Measurements from ENCODE around the gene REN. TPM values are rescaled to one million over a fixed set of nuclear protein-coding genes. Genes with fewer than 3 reads are reported as not detected.

The REN gene
- total RNA-seq, 1 donor from 2014 or later: not detected

DNA sequence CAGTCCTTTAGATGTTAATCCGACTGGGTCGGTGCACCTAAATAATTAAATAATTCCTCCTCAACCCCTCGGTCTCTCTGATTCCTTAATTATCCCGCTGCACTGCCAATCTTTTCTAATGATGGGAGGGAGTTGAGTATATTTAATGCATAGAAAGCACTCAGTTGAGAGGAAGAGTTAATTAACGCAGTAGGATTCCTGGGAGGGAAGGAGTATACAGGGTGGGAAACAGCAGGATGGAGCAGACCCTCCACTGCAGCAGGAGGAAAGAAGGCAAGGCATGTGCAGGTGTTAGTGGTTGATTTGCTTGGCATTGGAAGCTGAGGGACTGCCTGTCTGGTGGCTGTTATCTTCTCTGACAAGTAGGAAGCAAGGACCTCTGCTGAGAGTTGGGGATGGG lies 9.9 kb upstream of the REN start:
- Histone ChIP-seq H4K20me1 (ENCODE audit: insufficient read depth, low read length) (no peaks in the 10 kb centered on the region), H3K4me1 (ENCODE audit: insufficient read depth, low read length) (peaks cover 13% of the 10 kb centered on the region), H2AFZ (ENCODE audit: low read depth, low read length) (no peak overlapping the region), H3K4me3 (ENCODE audit: insufficient read depth, low read depth, low read length) (no peak overlapping the region), H3K4me2 (ENCODE audit: low read length) (no peak overlapping the region), H3K9ac (ENCODE audit: low read length) (no peak overlapping the region), H3K79me2 (ENCODE audit: insufficient read depth, low read length) (no peaks in the 10 kb centered on the region), H3K27ac (ENCODE audit: low read depth, low read length) (no peak overlapping the region), H3K27me3 (ENCODE audit: insufficient read depth, low read length) (no peaks in the 10 kb centered on the region), H3K36me3 (ENCODE audit: insufficient read depth, low read length) (no peaks in the 10 kb centered on the region), H3K9me3 (ENCODE audit: insufficient read depth, low read depth, low read length) (no peaks in the 10 kb centered on the region)
- TF ChIP-seq, protein P1, sequence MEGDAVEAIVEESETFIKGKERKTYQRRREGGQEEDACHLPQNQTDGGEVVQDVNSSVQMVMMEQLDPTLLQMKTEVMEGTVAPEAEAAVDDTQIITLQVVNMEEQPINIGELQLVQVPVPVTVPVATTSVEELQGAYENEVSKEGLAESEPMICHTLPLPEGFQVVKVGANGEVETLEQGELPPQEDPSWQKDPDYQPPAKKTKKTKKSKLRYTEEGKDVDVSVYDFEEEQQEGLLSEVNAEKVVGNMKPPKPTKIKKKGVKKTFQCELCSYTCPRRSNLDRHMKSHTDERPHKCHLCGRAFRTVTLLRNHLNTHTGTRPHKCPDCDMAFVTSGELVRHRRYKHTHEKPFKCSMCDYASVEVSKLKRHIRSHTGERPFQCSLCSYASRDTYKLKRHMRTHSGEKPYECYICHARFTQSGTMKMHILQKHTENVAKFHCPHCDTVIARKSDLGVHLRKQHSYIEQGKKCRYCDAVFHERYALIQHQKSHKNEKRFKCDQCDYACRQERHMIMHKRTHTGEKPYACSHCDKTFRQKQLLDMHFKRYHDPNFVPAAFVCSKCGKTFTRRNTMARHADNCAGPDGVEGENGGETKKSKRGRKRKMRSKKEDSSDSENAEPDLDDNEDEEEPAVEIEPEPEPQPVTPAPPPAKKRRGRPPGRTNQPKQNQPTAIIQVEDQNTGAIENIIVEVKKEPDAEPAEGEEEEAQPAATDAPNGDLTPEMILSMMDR (IDR thresholded peaks at IDR 0.05; ENCODE audit: insufficient read depth, low read depth, low read length): no peak
- no peak for TF ChIP-seq EZH2 (IDR thresholded peaks at IDR 0.05; ENCODE audit: insufficient read depth, low read length)
- no peak overlapping the region for H3K27ac Mint-ChIP-seq (ENCODE audit: unreplicated experiment)
- H3K4me3 Mint-ChIP-seq (ENCODE audit: unreplicated experiment): no peak overlapping the region
- FAIRE-seq (no peak), DNase-seq (ENCODE audit: low read depth) (no peak)
- no peaks in the 10 kb centered on the region for H3K36me3 Mint-ChIP-seq (ENCODE audit: low read depth, unreplicated experiment)
- H3K4me1 Mint-ChIP-seq (ENCODE audit: low read depth, unreplicated experiment): no peaks in the 10 kb centered on the region
- peaks cover 4% of the 10 kb centered on the region for H3K9me3 Mint-ChIP-seq (ENCODE audit: unreplicated experiment)
- peaks cover 15% of the 10 kb centered on the region for H3K27me3 Mint-ChIP-seq (ENCODE audit: low read depth, unreplicated experiment)

DNA sequence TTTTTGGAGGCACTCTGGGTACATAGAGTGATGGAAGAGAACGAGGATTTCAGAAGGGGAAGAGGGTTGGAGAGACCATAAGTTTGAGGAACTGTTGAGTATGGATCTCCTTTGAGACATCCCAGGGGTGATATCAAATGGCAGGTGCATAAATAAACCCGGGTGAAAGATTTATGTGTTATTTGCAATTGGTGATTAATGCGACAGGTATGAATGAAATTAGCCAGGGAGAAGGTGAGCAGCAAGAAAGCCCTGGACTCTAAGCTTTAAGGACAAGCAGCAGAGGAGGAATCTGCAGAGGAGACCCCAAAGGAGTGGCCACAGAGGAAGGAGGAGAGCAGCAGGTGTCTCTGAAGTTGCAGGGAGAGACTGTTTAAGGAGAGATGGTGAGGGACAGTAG lies 8.8 kb upstream of the REN start:
- Histone ChIP-seq H3K27me3 (ENCODE audit: insufficient read depth, low read length) (no peaks in the 10 kb centered on the region), H3K4me3 (ENCODE audit: insufficient read depth, low read depth, low read length) (no peak overlapping the region), H3K36me3 (ENCODE audit: insufficient read depth, low read length) (no peaks in the 10 kb centered on the region), H2AFZ (ENCODE audit: low read depth, low read length) (no peak overlapping the region), H4K20me1 (ENCODE audit: insufficient read depth, low read length) (no peaks in the 10 kb centered on the region), H3K9me3 (ENCODE audit: insufficient read depth, low read depth, low read length) (peaks cover 5% of the 10 kb centered on the region), H3K4me2 (ENCODE audit: low read length) (no peak overlapping the region), H3K4me1 (ENCODE audit: insufficient read depth, low read length) (peaks cover 13% of the 10 kb centered on the region), H3K27ac (ENCODE audit: low read depth, low read length) (no peak overlapping the region), H3K9ac (ENCODE audit: low read length) (no peak overlapping the region), H3K79me2 (ENCODE audit: insufficient read depth, low read length) (no peaks in the 10 kb centered on the region)
- H3K36me3 Mint-ChIP-seq (ENCODE audit: low read depth, unreplicated experiment): no peaks in the 10 kb centered on the region
- peaks cover 4% of the 10 kb centered on the region for H3K27me3 Mint-ChIP-seq (ENCODE audit: low read depth, unreplicated experiment)
- FAIRE-seq (no peak), DNase-seq (ENCODE audit: low read depth) (no peak)
- no peaks in the 10 kb centered on the region for H3K4me1 Mint-ChIP-seq (ENCODE audit: low read depth, unreplicated experiment)
- no peak overlapping the region for H3K4me3 Mint-ChIP-seq (ENCODE audit: unreplicated experiment)
- H3K27ac Mint-ChIP-seq (ENCODE audit: unreplicated experiment): no peak overlapping the region
- H3K9me3 Mint-ChIP-seq (ENCODE audit: unreplicated experiment): peaks cover 4% of the 10 kb centered on the region
- TF ChIP-seq EZH2 (IDR thresholded peaks at IDR 0.05; ENCODE audit: insufficient read depth, low read length): no peak
- TF ChIP-seq, protein P1 (IDR thresholded peaks at IDR 0.05; ENCODE audit: insufficient read depth, low read depth, low read length): no peak

DNA sequence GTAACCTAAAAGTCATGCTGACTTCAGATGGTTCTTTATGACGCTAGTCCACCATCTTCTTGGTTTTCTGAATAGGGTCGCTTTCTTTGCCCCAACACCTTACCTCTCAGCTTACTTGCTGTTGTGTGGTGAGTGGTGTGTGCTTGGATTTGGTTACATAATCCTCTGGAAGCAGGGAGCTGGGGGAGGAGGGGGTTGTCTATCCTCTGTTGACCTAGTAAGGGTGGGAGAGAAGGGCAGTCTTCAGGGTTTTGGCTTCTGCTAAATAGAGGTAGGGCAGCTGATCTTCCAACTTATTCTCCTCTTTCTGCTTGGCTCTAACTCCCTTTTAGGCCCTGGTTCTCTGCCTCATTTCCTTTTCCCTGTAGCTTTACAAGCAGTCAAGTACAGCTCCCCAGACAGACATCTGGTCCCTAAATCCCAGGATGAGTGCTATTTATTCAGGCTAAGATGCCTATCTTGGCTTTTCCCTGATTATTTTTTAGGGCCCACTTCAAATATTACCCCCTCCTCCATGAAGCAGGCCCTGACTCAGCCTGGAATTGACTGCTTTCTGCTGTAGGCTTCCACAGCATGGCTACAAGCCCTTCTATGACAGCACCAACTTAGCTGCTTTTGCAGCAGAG lies 6.4 kb upstream of the REN start:
- TF ChIP-seq, protein P1 (IDR thresholded peaks at IDR 0.05; ENCODE audit: insufficient read depth, low read depth, low read length): no peak
- TF ChIP-seq EZH2 (IDR thresholded peaks at IDR 0.05; ENCODE audit: insufficient read depth, low read length): no peak
- H3K4me3 ChIP-seq (ENCODE audit: insufficient read depth, low read depth, low read length): no peak overlapping the region
- H3K27ac ChIP-seq (ENCODE audit: low read depth, low read length): peak overlapping the region; percentile 17
- no peak overlapping the region for H3K27ac Mint-ChIP-seq (ENCODE audit: unreplicated experiment)
- no peak overlapping the region for H3K9ac ChIP-seq (ENCODE audit: low read length)
- H3K9me3 ChIP-seq (ENCODE audit: insufficient read depth, low read depth, low read length): peaks cover 10% of the 10 kb centered on the region
- H2AFZ ChIP-seq (ENCODE audit: low read depth, low read length): no peak overlapping the region
- no peaks in the 10 kb centered on the region for H3K4me1 Mint-ChIP-seq (ENCODE audit: low read depth, unreplicated experiment)
- H3K4me1 ChIP-seq (ENCODE audit: insufficient read depth, low read length): peaks cover 13% of the 10 kb centered on the region
- H3K27me3 Mint-ChIP-seq (ENCODE audit: low read depth, unreplicated experiment): peaks cover 4% of the 10 kb centered on the region
- H3K36me3 Mint-ChIP-seq (ENCODE audit: low read depth, unreplicated experiment): no peaks in the 10 kb centered on the region
- no peaks in the 10 kb centered on the region for H3K36me3 ChIP-seq (ENCODE audit: insufficient read depth, low read length)
- H3K4me2 ChIP-seq (ENCODE audit: low read length): no peak overlapping the region
- FAIRE-seq: no peak
- H3K79me2 ChIP-seq (ENCODE audit: insufficient read depth, low read length): no peaks in the 10 kb centered on the region
- H3K9me3 Mint-ChIP-seq (ENCODE audit: unreplicated experiment): peaks cover 6% of the 10 kb centered on the region
- no peak overlapping the region for H3K4me3 Mint-ChIP-seq (ENCODE audit: unreplicated experiment)
- no peaks in the 10 kb centered on the region for H4K20me1 ChIP-seq (ENCODE audit: insufficient read depth, low read length)
- DNase-seq (ENCODE audit: low read depth): no peak
- no peaks in the 10 kb centered on the region for H3K27me3 ChIP-seq (ENCODE audit: insufficient read depth, low read length)
